ENCODE data around the gene MAPK7.

Gene MAPK7

GRCh38 chr17:19332371-19333131 is 45.7 kb upstream of the MAPK7 start:
- H3K4me3 ChIP-seq (ENCODE audit: low read depth, low read length): no peak overlapping the region
- TF ChIP-seq CTCF (IDR thresholded peaks at IDR 0.05; ENCODE audit: low read depth, low read length): no peak
- in situ Hi-C loops (cut with HindIII; ENCODE audit: low sequenced_read_pairs): no loop called here
- no peak for DNase-seq (ENCODE audit: low read depth, low spot score)

DNA sequence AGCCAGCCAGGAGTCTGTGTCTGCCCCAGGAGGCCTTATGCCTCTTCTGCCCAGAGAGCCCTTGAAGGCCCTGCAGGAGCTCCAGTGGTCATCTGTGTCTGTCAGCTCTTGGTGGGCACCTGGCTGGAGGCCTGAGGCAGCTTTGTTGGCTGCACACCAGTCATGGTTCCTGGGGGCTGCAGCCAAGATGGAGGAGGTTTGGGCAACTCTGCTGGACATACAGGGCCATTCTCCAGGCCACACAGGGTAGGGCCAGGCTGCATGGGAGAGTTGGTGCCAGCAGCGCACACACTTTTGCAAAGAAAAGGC is 45.2 kb upstream of the MAPK7 start:
- DNase-seq (ENCODE audit: low read depth, low spot score): no peak
- TF ChIP-seq CTCF (IDR thresholded peaks at IDR 0.05; ENCODE audit: low read depth, low read length): no peak
- in situ Hi-C loops (cut with HindIII; ENCODE audit: low sequenced_read_pairs): no loop called here
- H3K4me3 ChIP-seq (ENCODE audit: low read depth, low read length): no peak overlapping the region

- H3K4me3 ChIP-seq (ENCODE audit: low read depth, low read length): no peak overlapping the region
- TF ChIP-seq CTCF (IDR thresholded peaks at IDR 0.05; ENCODE audit: low read depth, low read length): no peak
- DNase-seq (ENCODE audit: low read depth, low spot score): no peak
- in situ Hi-C loops (cut with HindIII; ENCODE audit: low sequenced_read_pairs): no loop called here
Observed at GRCh38 chr17:19333736-19334290, 44.5 kb upstream of the MAPK7 start.

GRCh38 chr17:19334331-19334730 is 44.0 kb upstream of the MAPK7 start:
- in situ Hi-C loops (cut with HindIII; ENCODE audit: low sequenced_read_pairs): no loop called here
- TF ChIP-seq CTCF (IDR thresholded peaks at IDR 0.05; ENCODE audit: low read depth, low read length): no peak
- no peak overlapping the region for H3K4me3 ChIP-seq (ENCODE audit: low read depth, low read length)
- no peak for DNase-seq (ENCODE audit: low read depth, low spot score)

GRCh38 chr17:19335951-19336631 is 42.2 kb upstream of the MAPK7 start:
- no peak overlapping the region for H3K4me3 ChIP-seq (ENCODE audit: low read depth, low read length)
- in situ Hi-C loops (cut with HindIII; ENCODE audit: low sequenced_read_pairs): no loop called here

More at GRCh38 chr17:19335951-19336631, 42.2 kb upstream of the MAPK7 start:
- no peak for DNase-seq (ENCODE audit: low read depth, low spot score)
- no peak for TF ChIP-seq CTCF (IDR thresholded peaks at IDR 0.05; ENCODE audit: low read depth, low read length)
